Body of pancreas (tissue), 4 donors: ENCODE results near the gene TTC31. TPM values are rescaled to one million over a fixed set of nuclear protein-coding genes. Genes with fewer than 3 reads are reported as not detected.
A peak's percentile ranks its signal among the peaks of the same experiment; 100 is the strongest.
"Not testable (repeated sequence)": the region's sequence is repeated elsewhere in the genome, so short reads cannot be mapped to it uniquely, and the experiment has no call there.

Experiments used
- ATAC-seq: fragments of 150-250 bp; one replicate; pipeline ENCODE4 v1.9.1; 2016
- DNase-seq, 4 donors: peaks; one replicate each; pipeline ENCODE4 v3.0.0-alpha.2; 2019
- H3K27ac ChIP-seq, 4 donors: fragments of 200-600 bp; sonication (generic); 1 replicate in 3 of 4; 2 replicates in 1 of 4; pipeline versions ENCODE4 v1.5.1 to v1.6.1; 2016 to 2019; ENCODE audit warnings: mild to moderate bottlenecking in 1 of 4, mixed read lengths in 1 of 4, moderate library complexity in 1 of 4
- H3K27me3 ChIP-seq, 2 donors: fragments of 200-600 bp; sonication (generic); one replicate each; pipeline ENCODE4 v1.6.0; 2016; ENCODE audit warnings: mild to moderate bottlenecking in 1 of 2
- H3K36me3 ChIP-seq, 2 donors: fragments of 200-600 bp; sonication (generic); replicated peaks in 1 of 2; 2 replicates each; pipeline ENCODE4 v1.5.1; 2016; ENCODE audit warnings: low read depth in 2 of 2; ENCODE audit not compliant: insufficient read depth in 1 of 2
- H3K4me1 ChIP-seq: fragments of 200-600 bp; sonication (generic); one replicate; pipeline ENCODE4 v1.6.0; 2016
- H3K4me3 ChIP-seq, 2 donors: fragments of 200-600 bp; sonication (generic); 1 replicate in 1 of 2; 2 replicates in 1 of 2; pipeline ENCODE4 v1.5.1; 2016 to 2019
- H3K9me3 ChIP-seq, 3 donors: fragments of 200-600 bp; sonication (generic); 1 replicate in 2 of 3; 2 replicates in 1 of 3; pipeline ENCODE4 v1.5.1; 2016
- CTCF ChIP-seq, 7 experiments: fragments of 450-650 bp in 4 of 7; fragments of 200-600 bp in 3 of 7; sonication (generic) in 3 of 7; IDR thresholded peaks; one replicate each; pipeline ENCODE4 v1.5.1; 2016 to 2019; ENCODE audit warnings: antibody characterized with exemption in 7 of 7
- POLR2A ChIP-seq, 3 donors: fragments of 450-650 bp; IDR thresholded peaks; one replicate each; pipeline ENCODE4 v1.6.1; 2016; ENCODE audit warnings: antibody characterized with exemption in 3 of 3, mild to moderate bottlenecking in 2 of 3
- WGBS, 2 donors: methylation state at CpG; one replicate each; pipeline ENCODE4 v1.1.5; 2017; 5-methylcytosine and 5-hydroxymethylcytosine counted together
- intact Hi-C: fragments of 100-400 bp; cut with DNase I; formaldehyde crosslinking; loops from one replicate; pipeline ENCODE4 v1.15.1; 2023
- total RNA-seq, 2 donors: library from RNA; depleted of rRNA; stranded (reverse); fragments of >200 nt; gene quantifications; one replicate each; pipeline ENCODE4 v1.1.0, GENCODE V29; 2016

Gene TTC31
- total RNA-seq, 2 donors from 2014 or later, result 26.5 to 28.3 TPM

- peaks cover 22% of the 10 kb centered on the region for H3K4me1 ChIP-seq
- H3K27ac ChIP-seq, result no peak overlapping the region
- WGBS, 2 donors, result 87 to 88% methylated on average over 5 to 6 of the region's 6 CpGs
- peaks cover 0 to 3% of the 10 kb centered on the region in 2 donors for H3K36me3 ChIP-seq
- DNase-seq (no peak), ATAC-seq (no peak)
- no peak overlapping the region for H3K4me3 ChIP-seq
- TF ChIP-seq CTCF (IDR thresholded peaks at IDR 0.05) (no peak), POLR2A (IDR thresholded peaks at IDR 0.05) (no peak)
- no peaks in the 10 kb centered on the region for H3K9me3 ChIP-seq
- no peaks in the 10 kb centered on the region for H3K27me3 ChIP-seq
- intact Hi-C loops, result no loop called here
Measured at GRCh38 chr2:74474481-74474880, 8.4 kb upstream of the TTC31 start.

GRCh38 chr2:74474899-74475298 lies 8.0 kb upstream of the TTC31 start:
- WGBS, 2 donors, result 91 to 92% methylated on average over 5 of the region's 5 CpGs
- Histone ChIP-seq H3K27me3 (no peaks in the 10 kb centered on the region), H3K4me3 (no peak overlapping the region), H3K36me3 (peaks cover 0 to 3% of the 10 kb centered on the region in 2 donors), H3K4me1 (peaks cover 22% of the 10 kb centered on the region), H3K27ac (no peak overlapping the region), H3K9me3 (no peaks in the 10 kb centered on the region)
- ATAC-seq (no peak), DNase-seq (no peak)
- no peak for TF ChIP-seq CTCF (IDR thresholded peaks at IDR 0.05)
- no peak for TF ChIP-seq POLR2A (IDR thresholded peaks at IDR 0.05)
- intact Hi-C loops, result no loop called here

GRCh38 chr2:74481431-74481830 lies 1.4 kb upstream of the TTC31 start:
- Histone ChIP-seq H3K27ac (peak overlapping the region in 1 of 4 donors; percentile 83), H3K9me3 (no peaks in the 10 kb centered on the region), H3K36me3 (no peaks in the 10 kb centered on the region), H3K4me1 (peaks cover 27% of the 10 kb centered on the region), H3K4me3 (peak overlapping the region in 1 of 2 donors; percentile 35), H3K27me3 (no peaks in the 10 kb centered on the region)
- TF ChIP-seq POLR2A (IDR thresholded peaks at IDR 0.05) (no peak), CTCF (IDR thresholded peaks at IDR 0.05) (no peak)
- WGBS, 2 donors, result 43% methylated on average over 3 of the region's 3 CpGs
- intact Hi-C loops, result no loop called here
- DNase-seq (no peak), ATAC-seq (no peak)

- Histone ChIP-seq H3K27me3 (no peaks in the 10 kb centered on the region), H3K36me3 (no peaks in the 10 kb centered on the region)
- WGBS, 2 donors, result 0 to 2% methylated on average over 1 to 75 of the region's 80 CpGs
Measured at GRCh38 chr2:74481961-74482800, 700 bp upstream of the TTC31 start.

GRCh38 chr2:74483675-74484164 lies 839 bp downstream of the TTC31 start:
- ATAC-seq, H3K36me3 ChIP-seq, DNase-seq, intact Hi-C loops, H3K27me3 ChIP-seq, H3K9me3 ChIP-seq: not testable (repeated sequence)
- Histone ChIP-seq H3K27ac (peak overlapping the region in 1 of 4 donors; percentile 74), H3K4me3 (peak overlapping the region; percentile 35 to 67), H3K4me1 (peaks cover 27% of the 10 kb centered on the region)
- 69 to 77% methylated on average over 19 of the region's 19 CpGs for WGBS, 2 donors

More at GRCh38 chr2:74481961-74482800, 700 bp upstream of the TTC31 start:
- Histone ChIP-seq H3K4me1 (peaks cover 27% of the 10 kb centered on the region), H3K9me3 (no peaks in the 10 kb centered on the region), H3K27ac (peak overlapping the region; percentile 74 to 89 (median 80)), H3K4me3 (peak overlapping the region; percentile 35 to 67)
- intact Hi-C loops, result no loop called here
- DNase-seq (peak in 3 of 4 donors; percentile 23 to 63 (median 56)), ATAC-seq (peak; percentile 53)
- TF ChIP-seq CTCF (IDR thresholded peaks at IDR 0.05) (no peak), POLR2A (IDR thresholded peaks at IDR 0.05) (no peak)
